T-cell (primary cell): Measurements from ENCODE around the gene PLEKHM3. TPM values are rescaled to one million over a fixed set of nuclear protein-coding genes. Genes with fewer than 3 reads are reported as not detected.

Experiments used
- ATAC-seq, 4 experiments: fragments of 200-7000 bp in 3 of 4; fragments of 150-1000 bp in 1 of 4; cut with Tn5 transposase; replicated peaks in 1 of 4; 1 replicate in 3 of 4; 2 replicates in 1 of 4; pipeline ENCODE4 v1.10.0; 2021; ENCODE audit warnings: moderate library complexity in 3 of 4, mild to moderate bottlenecking in 2 of 4, moderate number of reproducible peaks in 1 of 4
- CTCF ChIA-PET, 2 donors: fragments of 300-600 bp; sonication (Branson Sonifier 250); formaldehyde crosslinking; loops; one replicate each; lab custom pipeline; 2022; ENCODE audit warnings: antibody characterized with exemption in 2 of 2; lab: Charles Lee
- POLR2A ChIA-PET, 2 donors: fragments of 300-600 bp; sonication (Branson Sonifier 250); formaldehyde crosslinking; loops; one replicate each; lab custom pipeline; 2022; ENCODE audit warnings: antibody characterized with exemption in 2 of 2; lab: Charles Lee
- DNase-seq, 35 experiments: peaks; one replicate each; pipeline versions ENCODE4 v3.0.0 to v3.0.0-alpha.2; 2013 to 2023
- H3K27ac ChIP-seq: one replicate; pipeline ENCODE4 v1.5.1; 2013; ENCODE audit warnings: low read length
- H3K27me3 ChIP-seq, 2 experiments: replicated peaks in 1 of 2; 1 replicate in 1 of 2; 2 replicates in 1 of 2; pipeline versions ENCODE4 v1.6.1 to v1.7.0; 2013; ENCODE audit warnings: low read length in 1 of 2, mixed read lengths in 1 of 2; ENCODE audit not compliant: control insufficient read depth in 2 of 2, insufficient read depth in 2 of 2; ENCODE audit errors: extremely low read depth in 1 of 2
- H3K36me3 ChIP-seq, 2 donors: 1 replicate in 1 of 2; 2 replicates in 1 of 2; pipeline versions ENCODE4 v1.6.1 to v1.7.0; 2013; ENCODE audit warnings: low read length in 1 of 2; ENCODE audit not compliant: control insufficient read depth in 2 of 2, insufficient read depth in 1 of 2; ENCODE audit errors: extremely low read depth in 1 of 2
- H3K4me1 ChIP-seq, 2 experiments: 1 replicate in 1 of 2; 2 replicates in 1 of 2; pipeline versions ENCODE4 v1.6.1 to v1.7.0; 2013; ENCODE audit warnings: low read length in 2 of 2, mixed read lengths in 1 of 2; ENCODE audit not compliant: insufficient read depth in 2 of 2, control insufficient read depth in 1 of 2; ENCODE audit errors: extremely low read depth in 1 of 2
- H3K4me3 ChIP-seq, 2 donors: 1 replicate in 1 of 2; 2 replicates in 1 of 2; pipeline versions ENCODE4 v1.5.1 to v1.7.0; 2013; ENCODE audit warnings: mild to moderate bottlenecking in 2 of 2, low read length in 1 of 2, moderate library complexity in 1 of 2; ENCODE audit not compliant: control insufficient read depth in 1 of 2; ENCODE audit errors: extremely low read depth in 1 of 2
- H3K9me3 ChIP-seq: 2 replicates; pipeline ENCODE4 v1.7.0; 2013
- H3K27ac Mint-ChIP-seq, 2 donors: one replicate each; pipeline ENCODE4 v1.8.0; 2020 to 2021; ENCODE audit warnings: mild to moderate bottlenecking in 2 of 2, mixed read lengths in 2 of 2
- H3K27me3 Mint-ChIP-seq, 2 donors: one replicate each; pipeline ENCODE4 v1.8.0; 2021 to 2022; ENCODE audit warnings: mixed read lengths in 2 of 2
- H3K36me3 Mint-ChIP-seq: one replicate; pipeline ENCODE4 v1.8.0; 2021; ENCODE audit warnings: mixed read lengths
- H3K4me1 Mint-ChIP-seq, 3 donors: one replicate each; pipeline ENCODE4 v1.8.0; 2020 to 2022; ENCODE audit warnings: mixed read lengths in 3 of 3, mild to moderate bottlenecking in 1 of 3
- H3K4me3 Mint-ChIP-seq, 3 donors: one replicate each; pipeline ENCODE4 v1.8.0; 2020 to 2022; ENCODE audit warnings: mild to moderate bottlenecking in 3 of 3, mixed read lengths in 3 of 3, moderate library complexity in 3 of 3
- H3K9me3 Mint-ChIP-seq, 3 donors: one replicate each; pipeline ENCODE4 v1.8.0; 2020 to 2022; ENCODE audit warnings: mixed read lengths in 3 of 3
- WGBS: methylation state at CpG from one replicate; pipeline ENCODE4 v1.1.5; 2013; ENCODE audit warnings: missing lambda C conversion rate; ENCODE audit not compliant: insufficient coverage; 5-methylcytosine and 5-hydroxymethylcytosine counted together
- total RNA-seq, 35 experiments: library from RNA in 6 of 35; stranded (reverse) in 6 of 35; fragments of 120-200 nt in 1 of 35; gene quantifications; one replicate each; pipeline versions ENCODE4 v1.2.1 to v1.2.4 and lab custom pipeline; 2013 to 2026

Gene PLEKHM3
- total RNA-seq, 5 donors from 2014 or later (not counting 1 experiment from before 2014, with no cell fraction given), result 12.3 to 18.1 (median 13.9) TPM

GRCh38 chr2:207839575-207839974 is 185.8 kb downstream of the PLEKHM3 start:
- WGBS, result no CpG with 5 or more reads among the region's 3 CpGs
- H3K27ac Mint-ChIP-seq, result no peak overlapping the region
- no peak overlapping the region for H3K4me3 Mint-ChIP-seq
- Histone ChIP-seq H3K36me3 (peaks cover 0 to 3% of the 10 kb centered on the region in 2 donors), H3K27me3 (no peaks in the 10 kb centered on the region), H3K4me3 (no peak overlapping the region), H3K4me1 (no peaks in the 10 kb centered on the region), H3K9me3 (no peaks in the 10 kb centered on the region), H3K27ac (no peak overlapping the region)
- ATAC-seq, result no peak
- no peaks in the 10 kb centered on the region for H3K4me1 Mint-ChIP-seq
- DNase-seq, result no peak
- ChIA-PET CTCF (no interaction called here), POLR2A (no interaction called here)
- peaks cover 3% of the 10 kb centered on the region for H3K36me3 Mint-ChIP-seq
- H3K27me3 Mint-ChIP-seq, result no peaks in the 10 kb centered on the region
- H3K9me3 Mint-ChIP-seq, result no peaks in the 10 kb centered on the region

DNA sequence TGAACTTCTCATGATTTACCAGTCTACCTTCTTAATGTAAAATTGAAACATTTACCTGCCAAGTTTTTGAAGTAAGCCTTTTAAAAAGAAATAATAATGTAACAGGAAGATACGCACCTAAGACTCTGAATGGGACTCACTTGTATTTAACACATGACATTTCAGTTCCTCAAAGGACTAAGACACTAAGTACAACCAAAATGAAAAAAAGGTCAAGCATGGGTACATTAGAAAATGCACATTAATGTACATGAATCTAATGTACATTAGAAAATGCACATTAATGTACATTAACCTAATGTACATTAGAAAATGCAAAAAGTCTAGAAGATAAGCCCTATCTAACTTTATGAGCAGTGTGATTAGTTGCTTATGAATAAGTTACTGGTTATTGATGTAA is 186.3 kb downstream of the PLEKHM3 start:
- no peak for DNase-seq

DNA sequence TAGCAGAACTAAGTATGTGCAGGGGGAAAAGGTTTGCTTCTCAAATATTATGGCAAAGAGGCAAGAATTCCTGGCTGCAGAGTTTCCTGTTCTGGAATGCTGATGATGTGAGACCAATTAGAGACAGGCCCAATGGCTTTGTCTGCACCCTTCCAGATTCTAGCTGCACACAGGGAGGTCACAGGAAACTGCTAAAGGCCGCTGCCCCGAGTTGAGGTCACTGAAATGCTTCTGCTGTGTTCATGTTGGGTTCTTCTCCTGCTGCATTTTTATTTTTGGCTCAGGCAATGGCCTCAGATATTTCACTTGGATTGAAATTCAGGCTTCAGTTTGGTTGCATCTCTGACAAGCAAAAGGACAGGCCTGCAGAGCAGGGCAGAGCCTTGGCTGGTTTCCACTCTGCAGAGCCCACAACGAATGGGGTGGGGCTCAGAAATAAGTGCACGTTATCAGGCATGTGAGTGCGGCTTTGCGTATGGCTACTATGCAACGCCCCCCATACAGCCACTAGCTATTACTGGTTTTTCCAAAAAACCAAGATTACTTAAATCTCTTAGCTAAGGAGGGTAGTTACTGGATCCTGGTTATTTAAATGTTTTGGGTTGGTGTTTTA is 188.7 kb downstream of the PLEKHM3 start:
- no peaks in the 10 kb centered on the region for H3K27me3 ChIP-seq
- Mint-ChIP-seq H3K27me3 (no peaks in the 10 kb centered on the region), H3K27ac (no peak overlapping the region), H3K4me1 (peaks cover 0 to 3% (median 0%) of the 10 kb centered on the region in 3 donors), H3K4me3 (no peak overlapping the region), H3K36me3 (peaks cover 5% of the 10 kb centered on the region), H3K9me3 (no peaks in the 10 kb centered on the region)
- H3K4me3 ChIP-seq, result no peak overlapping the region
- no peaks in the 10 kb centered on the region for H3K36me3 ChIP-seq
- H3K27ac ChIP-seq, result no peak overlapping the region
- ChIA-PET POLR2A (no interaction called here), CTCF (interaction anchor here in 1 of 2 donors (0.7 kb wide), 1 partner anchor 1278 kb away, joined by 5 read pairs; no protein-coding TSS in a partner anchor)
- 88% methylated on average over 3 of the region's 7 CpGs for whole genome bisulfite sequencing
- no peaks in the 10 kb centered on the region for H3K4me1 ChIP-seq
- ATAC-seq, result no peak
- no peaks in the 10 kb centered on the region for H3K9me3 ChIP-seq
- no peak for DNase-seq

More for the DNA sequence above, 186.3 kb downstream of the PLEKHM3 start:
- no peaks in the 10 kb centered on the region for H3K27me3 Mint-ChIP-seq
- H3K4me3 ChIP-seq, result no peak overlapping the region
- no peaks in the 10 kb centered on the region for H3K4me1 ChIP-seq
- H3K36me3 ChIP-seq, result peaks cover 0 to 3% of the 10 kb centered on the region in 2 donors
- CTCF ChIA-PET, result no interaction called here
- H3K9me3 ChIP-seq, result no peaks in the 10 kb centered on the region
- no peaks in the 10 kb centered on the region for H3K9me3 Mint-ChIP-seq
- no peak overlapping the region for H3K27ac Mint-ChIP-seq
- no CpG with 5 or more reads among the region's 1 CpG for WGBS
- H3K4me1 Mint-ChIP-seq, result no peaks in the 10 kb centered on the region
- POLR2A ChIA-PET, result no interaction called here
- peaks cover 3% of the 10 kb centered on the region for H3K36me3 Mint-ChIP-seq
- H3K4me3 Mint-ChIP-seq, result no peak overlapping the region
- no peak overlapping the region for H3K27ac ChIP-seq
- H3K27me3 ChIP-seq, result no peaks in the 10 kb centered on the region
- ATAC-seq, result no peak

- DNase-seq, result no peak
- H3K9me3 ChIP-seq, result no peaks in the 10 kb centered on the region
- H3K36me3 ChIP-seq, result no peaks in the 10 kb centered on the region
- H3K4me3 ChIP-seq, result no peak overlapping the region
- H3K36me3 Mint-ChIP-seq, result peaks cover 6% of the 10 kb centered on the region
- H3K27me3 ChIP-seq, result no peaks in the 10 kb centered on the region
- H3K4me3 Mint-ChIP-seq, result no peak overlapping the region
- H3K27ac Mint-ChIP-seq, result no peak overlapping the region
- H3K4me1 Mint-ChIP-seq, result peaks cover 0 to 4% (median 0%) of the 10 kb centered on the region in 3 donors
- no peaks in the 10 kb centered on the region for H3K9me3 Mint-ChIP-seq
- no peak for ATAC-seq
- no peak overlapping the region for H3K27ac ChIP-seq
- POLR2A ChIA-PET, result interaction anchor here in 1 of 2 donors (0.6 kb wide), 1 partner anchor 595 kb away, joined by 3 read pairs; no protein-coding TSS in a partner anchor
- CTCF ChIA-PET, result interaction anchor here in 1 of 2 donors (0.6 kb wide), 1 partner anchor 326 kb away, joined by 3 read pairs; no protein-coding TSS in a partner anchor
- WGBS, result no CpG with 5 or more reads among the region's 1 CpG
- no peaks in the 10 kb centered on the region for H3K27me3 Mint-ChIP-seq
- H3K4me1 ChIP-seq, result no peaks in the 10 kb centered on the region
These were observed 189.5 kb downstream of the PLEKHM3 start for GRCh38 chr2:207835805-207836204.

DNA sequence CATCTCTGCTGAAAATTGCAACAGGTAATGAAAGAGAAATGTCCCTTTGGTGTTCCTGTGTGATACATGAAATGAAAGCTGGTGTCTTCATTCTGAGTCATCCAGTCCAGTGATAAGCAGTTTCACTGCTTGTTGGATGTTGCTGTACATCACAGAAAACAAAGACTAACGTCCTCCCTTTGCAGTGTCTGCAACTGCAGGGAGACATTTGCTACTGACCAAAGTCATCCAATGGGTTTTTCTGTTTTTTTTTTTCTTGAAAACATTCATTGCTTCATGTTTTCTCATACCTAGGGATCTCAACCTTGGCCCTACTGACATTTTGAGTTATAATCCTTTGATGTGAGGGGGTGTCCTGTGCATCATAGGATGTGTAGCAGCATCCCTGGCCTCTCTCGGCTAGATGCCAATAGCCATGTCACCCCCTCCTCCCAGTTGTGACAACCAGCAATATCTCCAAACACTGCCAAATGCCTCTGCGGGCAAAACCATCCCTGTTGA is 192.0 kb downstream of the PLEKHM3 start:
- no peaks in the 10 kb centered on the region for H3K27me3 Mint-ChIP-seq
- peaks cover 14% of the 10 kb centered on the region for H3K36me3 Mint-ChIP-seq
- no peak for ATAC-seq
- ChIA-PET POLR2A (no interaction called here), CTCF (interaction anchor here in 1 of 2 donors (0.7 kb wide), 1 partner anchor 40 kb away, joined by 4 read pairs; no protein-coding TSS in a partner anchor)
- no peak overlapping the region for H3K4me3 ChIP-seq
- no peak overlapping the region for H3K4me3 Mint-ChIP-seq
- H3K9me3 ChIP-seq, result no peaks in the 10 kb centered on the region
- H3K27ac Mint-ChIP-seq, result no peak overlapping the region
- H3K36me3 ChIP-seq, result peaks cover 0 to 4% of the 10 kb centered on the region in 2 donors
- peaks cover 0 to 2% of the 10 kb centered on the region in 2 experiments for H3K4me1 ChIP-seq
- no peaks in the 10 kb centered on the region for H3K9me3 Mint-ChIP-seq
- DNase-seq, result no peak
- H3K27me3 ChIP-seq, result no peaks in the 10 kb centered on the region
- 83% methylated on average over 1 of the region's 3 CpGs for WGBS
- H3K27ac ChIP-seq, result no peak overlapping the region
- H3K4me1 Mint-ChIP-seq, result peaks cover 0 to 9% (median 0%) of the 10 kb centered on the region in 3 donors

DNA sequence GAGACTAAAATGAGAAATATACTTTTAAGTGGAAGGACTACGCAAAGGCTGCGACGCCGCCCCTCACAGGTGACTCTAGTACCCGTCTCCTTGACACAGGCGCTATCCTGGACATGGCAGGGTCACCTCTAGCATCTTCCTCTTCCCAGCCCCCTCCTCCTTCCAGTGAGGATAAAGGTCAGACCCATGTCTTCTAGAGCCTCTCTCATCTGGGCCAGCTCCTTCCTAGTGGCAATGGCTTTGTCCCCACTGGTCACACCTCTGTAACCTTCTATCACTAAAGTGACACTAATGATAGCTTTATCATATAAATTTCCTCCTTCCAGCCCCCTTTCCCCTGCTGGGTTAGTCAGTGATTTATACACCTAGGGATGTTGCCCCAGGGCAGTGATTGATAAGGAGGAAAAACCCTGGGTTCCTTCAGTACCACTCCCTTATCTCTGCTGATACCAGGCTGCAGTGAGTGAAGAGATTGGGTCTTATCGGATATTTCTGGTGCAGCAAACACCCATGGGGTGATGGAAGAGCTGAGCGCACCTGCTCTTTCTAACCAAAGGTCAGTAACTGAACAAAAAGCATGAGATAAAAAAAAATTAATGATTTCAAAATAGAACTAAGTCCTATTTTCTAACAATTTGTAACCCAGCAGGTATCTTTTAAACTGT is 193.6 kb downstream of the PLEKHM3 start:
- H3K27ac Mint-ChIP-seq, result no peak overlapping the region
- Histone ChIP-seq H3K4me3 (no peak overlapping the region), H3K36me3 (peaks cover 6 to 15% of the 10 kb centered on the region in 2 donors), H3K9me3 (no peaks in the 10 kb centered on the region), H3K4me1 (peaks cover 0 to 2% of the 10 kb centered on the region in 2 experiments), H3K27me3 (no peaks in the 10 kb centered on the region), H3K27ac (no peak overlapping the region)
- no peaks in the 10 kb centered on the region for H3K9me3 Mint-ChIP-seq
- H3K36me3 Mint-ChIP-seq, result peaks cover 25% of the 10 kb centered on the region
- 87% methylated on average over 6 of the region's 8 CpGs for WGBS
- no peak overlapping the region for H3K4me3 Mint-ChIP-seq
- DNase-seq (no peak), ATAC-seq (no peak)
- H3K27me3 Mint-ChIP-seq, result no peaks in the 10 kb centered on the region
- peaks cover 0 to 9% (median 0%) of the 10 kb centered on the region in 3 donors for H3K4me1 Mint-ChIP-seq
- POLR2A ChIA-PET, result no interaction called here
- CTCF ChIA-PET, result no interaction called here
